Kidney (tissue), 14 donors: Measurements from ENCODE around the gene PDGFB. TPM values are rescaled to one million over a fixed set of nuclear protein-coding genes. Genes with fewer than 3 reads are reported as not detected.

Experiments used
- DNase-seq, 5 donors: peaks; one replicate each; pipeline ENCODE4 v3.0.0-alpha.2; 2013 to 2020
- FAIRE-seq: peaks from 2 replicates; lab custom pipeline; 2012; peaks lifted over from hg19 to GRCh38; lab: Jason Lieb, UNC
- H3K27ac ChIP-seq, 2 donors: one replicate each; pipeline ENCODE4 v1.7.0; 2013; ENCODE audit warnings: low read depth in 2 of 2, low read length in 2 of 2, inconsistent platforms in 1 of 2
- H3K27me3 ChIP-seq: one replicate; pipeline ENCODE4 v1.7.1; 2013; ENCODE audit warnings: low read length, inconsistent platforms; ENCODE audit not compliant: control insufficient read depth, insufficient read depth
- H3K36me3 ChIP-seq, 3 donors: one replicate each; pipeline versions ENCODE4 v1.7.0 to v1.7.1; 2013; ENCODE audit warnings: low read length in 3 of 3, control low read depth in 1 of 3, inconsistent platforms in 1 of 3; ENCODE audit not compliant: insufficient read depth in 3 of 3, control insufficient read depth in 2 of 3
- H3K4me1 ChIP-seq, 3 donors: one replicate each; pipeline versions ENCODE4 v1.7.0 to v1.7.1; 2013; ENCODE audit warnings: low read length in 3 of 3, inconsistent platforms in 1 of 3, low read depth in 1 of 3; ENCODE audit not compliant: control insufficient read depth in 2 of 3, insufficient read depth in 2 of 3
- H3K4me3 ChIP-seq, 3 donors: one replicate each; pipeline versions ENCODE4 v1.7.0 to v1.8.1; 2013; ENCODE audit warnings: low read length in 3 of 3, control low read depth in 1 of 3, inconsistent platforms in 1 of 3
- H3K9ac ChIP-seq, 3 donors: one replicate each; pipeline versions ENCODE4 v1.7.0 to v1.7.1; 2013; ENCODE audit warnings: low read length in 3 of 3, control low read depth in 1 of 3, inconsistent platforms in 1 of 3
- H3K9me3 ChIP-seq, 3 donors: one replicate each; pipeline versions ENCODE4 v1.7.0 to v1.7.1; 2013; ENCODE audit warnings: low read length in 3 of 3, control low read depth in 1 of 3, inconsistent platforms in 1 of 3; ENCODE audit not compliant: control insufficient read depth in 2 of 3, insufficient read depth in 1 of 3
- CTCF ChIP-seq: IDR thresholded peaks from 3 replicates; pipeline ENCODE4 v1.5.1; 2012; ENCODE audit warnings: mild to moderate bottlenecking, moderate library complexity, borderline replicate concordance; ENCODE audit not compliant: insufficient read depth; ENCODE audit errors: extremely low read depth
- intact Hi-C: fragments of 100-400 bp; cut with DNase I; formaldehyde crosslinking; loops from one replicate; pipeline ENCODE4 v1.11.1; 2022
- polyA plus RNA-seq: library from polyadenylated mRNA; stranded (reverse); fragments of 350-450 nt; fragmentation: Illumina TruSeq; extraction: RNeasy Lipid Tissue Mini Kit (QIAGEN cat#74804); gene quantifications from one replicate; pipeline ENCODE4 v1.2.3, GENCODE V29; 2014; ENCODE audit warnings: low read depth, low replicate concordance; ENCODE audit not compliant: insufficient read depth
- total RNA-seq: library from RNA; stranded (reverse); fragmentation: NEBNext Ultra II Directional; extraction: Animal tissue kit (Norgen Biotek cat#: 25700); gene quantifications from one replicate; pipeline ENCODE4 v1.2.1, GENCODE V29; 2021
- donor health status: control.
- donor health status: control.
- donor health status: control.
- donor health status: control.
- donor health status: control.
- donor health status: DM: yes; HTN: yes; CAD: no.
- donor health status: Normal renal cell carcinoma (clear cell type).

The PDGFB gene
- total and polyA plus RNA-seq, 2 donors from 2014 or later: 10.4 to 14.2 TPM

- FAIRE-seq (no peak), DNase-seq (peak in 1 of 5 donors; percentile 4)
- no peak for TF ChIP-seq CTCF
- Histone ChIP-seq H3K9ac (no peak overlapping the region), H3K36me3 (no peaks in the 10 kb centered on the region), H3K27me3 (no peaks in the 10 kb centered on the region), H3K4me3 (no peak overlapping the region), H3K9me3 (peaks cover 0 to 3% (median 0%) of the 10 kb centered on the region in 3 donors), H3K27ac (no peak overlapping the region), H3K4me1 (no peaks in the 10 kb centered on the region)
- intact Hi-C loops: no loop called here
Measured at GRCh38 chr22:39197578-39197977, 47.2 kb downstream of the PDGFB start.

GRCh38 chr22:39194098-39194497 is 50.7 kb downstream of the PDGFB start:
- H3K36me3 ChIP-seq: no peaks in the 10 kb centered on the region
- no peaks in the 10 kb centered on the region for H3K27me3 ChIP-seq
- H3K4me1 ChIP-seq: no peaks in the 10 kb centered on the region
- FAIRE-seq: no peak
- H3K9me3 ChIP-seq: peaks cover 0 to 3% (median 0%) of the 10 kb centered on the region in 3 donors
- no peak overlapping the region for H3K9ac ChIP-seq
- H3K4me3 ChIP-seq: no peak overlapping the region
- no peak for TF ChIP-seq CTCF
- DNase-seq: no peak
- intact Hi-C loops: no loop called here
- H3K27ac ChIP-seq: no peak overlapping the region

GRCh38 chr22:39188809-39189208 is 56.0 kb downstream of the PDGFB start:
- FAIRE-seq (no peak), DNase-seq (peak in 1 of 5 donors; percentile 15)
- no peak overlapping the region for H3K4me3 ChIP-seq
- peaks cover 0 to 11% (median 6%) of the 10 kb centered on the region in 3 donors for H3K4me1 ChIP-seq
- no peaks in the 10 kb centered on the region for H3K36me3 ChIP-seq
- TF ChIP-seq CTCF: no peak
- no peak overlapping the region for H3K27ac ChIP-seq
- no peaks in the 10 kb centered on the region for H3K27me3 ChIP-seq
- H3K9ac ChIP-seq: no peak overlapping the region
- H3K9me3 ChIP-seq: peaks cover 0 to 5% (median 2%) of the 10 kb centered on the region in 3 donors
- intact Hi-C loops: loop anchor here (10.0 kb wide), 1 partner anchor 46 kb away; no protein-coding TSS in a partner anchor

GRCh38 chr22:39185601-39186012 is 59.2 kb downstream of the PDGFB start:
- H3K27me3 ChIP-seq: no peaks in the 10 kb centered on the region
- peaks cover 0 to 5% (median 2%) of the 10 kb centered on the region in 3 donors for H3K9me3 ChIP-seq
- no peak overlapping the region for H3K4me3 ChIP-seq
- DNase-seq: peak; percentile 62 to 93 (median 71)
- peak overlapping the region; percentile 20 to 72 for H3K27ac ChIP-seq
- peak; percentile 29 for TF ChIP-seq CTCF
- H3K4me1 ChIP-seq: peaks cover 0 to 11% (median 6%) of the 10 kb centered on the region in 3 donors
- H3K9ac ChIP-seq: no peak overlapping the region
- H3K36me3 ChIP-seq: no peaks in the 10 kb centered on the region
- no peak for FAIRE-seq
- intact Hi-C loops: loop anchor here (10.0 kb wide), 1 partner anchor 49 kb away; no protein-coding TSS in a partner anchor
